Stimulated activated CD4-positive, alpha-beta T cell treated with anti-CD3 and anti-CD28 coated beads, Interleukin-12 subunit alpha, Interleukin-12 subunit beta, amount 100 ng/mL, for 48 hours (primary cell): ENCODE data around the gene LRRC38.
"Not testable (repeated sequence)": the region's sequence is repeated elsewhere in the genome, so short reads cannot be mapped to it uniquely, and the experiment has no call there.

ENCODE experiments used
- DNase-seq, 3 donors: peaks; one replicate each; pipeline ENCODE4 v3.0.0-alpha.2; 2020; ENCODE audit warnings: low read depth in 2 of 3, low spot score in 1 of 3

Gene LRRC38, protein sequence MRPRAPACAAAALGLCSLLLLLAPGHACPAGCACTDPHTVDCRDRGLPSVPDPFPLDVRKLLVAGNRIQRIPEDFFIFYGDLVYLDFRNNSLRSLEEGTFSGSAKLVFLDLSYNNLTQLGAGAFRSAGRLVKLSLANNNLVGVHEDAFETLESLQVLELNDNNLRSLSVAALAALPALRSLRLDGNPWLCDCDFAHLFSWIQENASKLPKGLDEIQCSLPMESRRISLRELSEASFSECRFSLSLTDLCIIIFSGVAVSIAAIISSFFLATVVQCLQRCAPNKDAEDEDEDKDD

GRCh38 chr1:13513895-13514546 is at the start of gene LRRC38:
TSS of gene LRRC38 (minus strand) at chr1:13514003. CDS start at chr1:13513593, 410 bp downstream.
- no peak for DNase-seq

GRCh38 chr1:13562981-13563380 is 49.2 kb upstream of the LRRC38 start:
- DNase-seq = not testable (repeated sequence)

DNA sequence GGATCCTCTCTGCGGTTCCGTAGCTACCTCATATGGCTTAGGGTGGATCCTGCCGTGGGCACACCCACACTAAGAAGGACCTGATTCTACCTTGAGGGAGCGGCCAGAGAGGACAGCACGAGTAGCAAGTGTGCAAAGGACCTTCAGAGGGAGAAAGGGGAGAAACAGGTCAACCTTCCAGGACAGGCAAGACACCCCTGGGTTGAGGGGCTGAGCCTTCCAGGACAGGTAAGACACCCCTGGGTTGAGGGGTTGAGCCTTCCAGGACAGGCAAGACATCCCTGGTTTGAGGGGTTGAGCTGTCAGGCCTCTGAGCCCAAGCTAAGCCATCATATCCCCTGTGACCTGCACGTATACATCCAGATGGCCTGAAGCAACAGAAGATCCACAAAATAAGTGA is 46.7 kb upstream of the LRRC38 start:
- no peak for DNase-seq

- DNase-seq = no peak
Measured at GRCh38 chr1:13556224-13556764, 42.5 kb upstream of the LRRC38 start.

DNA sequence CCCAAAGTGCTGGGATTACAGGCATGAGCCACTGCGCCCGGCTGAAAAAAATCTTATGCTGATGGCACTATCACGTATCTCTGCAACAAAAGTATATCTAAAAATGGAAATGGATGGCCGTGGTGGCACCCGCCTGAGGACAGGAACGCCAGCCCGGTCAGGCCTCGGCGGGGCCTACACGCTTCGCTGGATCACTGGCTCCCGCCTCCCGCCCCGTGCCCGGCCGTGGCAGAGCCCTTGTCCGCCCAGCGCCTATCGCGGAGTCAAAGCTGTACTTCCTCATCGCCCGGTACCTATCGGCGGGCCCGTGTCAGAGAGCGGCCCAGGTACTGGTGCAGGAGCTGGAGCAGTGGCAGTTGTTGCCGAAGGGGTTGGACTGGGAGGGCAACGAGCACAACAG is 41.0 kb upstream of the LRRC38 start:
- DNase-seq = no peak

GRCh38 chr1:13550663-13551062 is 36.9 kb upstream of the LRRC38 start:
- DNase-seq = no peak

DNA sequence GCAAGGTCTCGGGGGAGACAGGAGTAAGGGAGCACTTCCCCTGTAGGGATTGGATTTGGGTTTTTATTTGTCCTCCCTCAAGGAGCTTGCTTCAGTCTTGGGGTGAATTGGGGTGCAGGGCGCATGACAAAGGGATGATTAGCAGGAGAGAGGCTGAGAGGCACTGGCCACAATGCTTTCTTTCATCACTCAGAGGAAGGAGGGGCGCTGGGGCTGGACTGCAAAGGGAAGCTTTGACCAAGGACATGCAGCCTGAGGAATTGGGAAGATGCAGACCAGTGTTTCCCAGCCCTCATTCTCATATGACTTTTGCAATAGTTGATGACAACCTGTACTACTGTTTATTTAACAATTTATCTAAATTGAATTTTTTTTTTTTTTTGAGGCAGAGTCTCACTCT is 35.7 kb upstream of the LRRC38 start:
- DNase-seq = no peak

DNA sequence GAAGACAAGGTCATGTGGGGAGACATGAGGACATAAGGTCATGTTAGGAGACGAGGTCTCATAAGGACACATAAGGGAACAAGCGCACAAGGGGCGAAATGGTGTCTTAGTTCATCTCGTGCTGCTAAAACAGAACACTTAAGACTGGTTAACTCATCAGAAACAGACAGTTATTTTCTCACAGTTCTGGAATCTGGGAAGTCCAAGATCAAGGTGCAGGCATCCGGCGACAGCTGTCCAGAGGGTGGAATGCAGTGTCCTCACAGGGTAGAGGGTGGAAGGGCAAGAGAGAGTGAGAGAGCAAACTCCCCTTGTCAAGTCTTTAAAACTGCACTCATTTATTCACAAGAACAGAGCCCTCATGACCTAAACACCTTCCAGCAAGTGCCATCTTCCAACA is 35.2 kb upstream of the LRRC38 start:
- no peak for DNase-seq

GRCh38 chr1:13548281-13548680 is 34.5 kb upstream of the LRRC38 start:
- DNase-seq = no peak

DNA sequence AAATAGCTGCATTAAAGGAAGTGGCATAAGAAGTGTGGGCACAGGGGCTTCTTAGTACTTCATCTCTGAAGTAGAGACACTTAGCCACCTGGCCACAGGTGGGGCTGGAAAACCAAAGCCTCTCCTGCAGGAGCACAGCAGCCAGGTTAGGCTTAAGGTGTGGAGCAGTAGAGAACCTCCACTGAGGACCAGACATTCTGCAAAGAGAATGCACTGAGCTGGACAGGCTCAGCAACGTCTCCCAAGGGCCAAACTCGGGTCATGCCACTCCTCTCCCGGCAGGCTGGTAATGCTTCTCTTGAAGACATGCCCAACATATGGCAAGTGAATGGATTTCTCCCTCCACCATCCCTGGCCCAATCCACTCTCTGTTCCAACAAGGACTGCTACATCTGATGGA is 33.0 kb upstream of the LRRC38 start:
- DNase-seq = no peak

GRCh38 chr1:13544221-13544556 is 30.4 kb upstream of the LRRC38 start:
- DNase-seq = no peak

- no peak for DNase-seq
Measured at GRCh38 chr1:13543451-13544220, 29.8 kb upstream of the LRRC38 start.

GRCh38 chr1:13541435-13542215 is 27.8 kb upstream of the LRRC38 start:
- no peak for DNase-seq

DNA sequence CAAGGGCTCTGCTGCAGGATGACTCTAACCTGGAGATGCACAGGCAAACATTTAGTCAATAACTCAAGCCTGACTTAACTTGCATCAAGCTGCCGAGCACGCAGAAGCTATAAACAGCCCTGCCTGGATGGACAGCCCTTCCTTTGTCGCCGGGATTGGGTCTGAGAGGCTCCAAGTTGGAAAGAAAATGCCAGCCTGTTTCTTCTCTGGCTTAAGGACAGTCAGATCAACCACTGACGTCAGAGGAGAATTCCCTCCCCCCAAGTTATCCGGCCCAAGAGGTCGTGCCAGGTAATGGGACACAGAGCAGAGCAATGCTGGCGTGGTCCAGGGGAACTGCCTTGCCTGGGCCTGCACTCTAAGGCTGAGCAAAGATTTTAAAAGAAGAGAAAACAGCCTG is 27.1 kb upstream of the LRRC38 start:
- no peak for DNase-seq

GRCh38 chr1:13539683-13540082 is 25.9 kb upstream of the LRRC38 start:
- DNase-seq = no peak

- DNase-seq = no peak
Measured at GRCh38 chr1:13538832-13539231, 25.0 kb upstream of the LRRC38 start.

DNA sequence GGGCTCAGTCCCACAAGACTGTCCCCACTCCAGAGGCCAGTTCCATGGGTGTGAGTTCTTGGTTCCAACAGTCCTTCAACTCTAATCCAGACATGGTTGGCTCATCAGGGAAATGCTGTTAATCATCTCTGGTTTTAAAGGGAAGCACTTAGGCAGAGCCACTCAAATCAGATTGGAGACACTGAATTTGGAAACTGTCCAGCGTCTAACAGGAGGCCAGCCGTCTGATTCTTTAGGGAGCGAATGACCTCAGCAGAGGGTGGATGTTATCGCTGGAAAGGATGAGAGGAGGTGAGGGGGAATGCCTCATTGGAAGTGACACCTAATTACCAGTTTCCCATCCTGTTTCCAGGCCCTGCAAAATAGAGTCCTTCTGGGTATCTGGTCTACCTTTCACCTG is 22.8 kb upstream of the LRRC38 start:
- DNase-seq = no peak

GRCh38 chr1:13535227-13535626 is 21.4 kb upstream of the LRRC38 start:
- DNase-seq = no peak

DNA sequence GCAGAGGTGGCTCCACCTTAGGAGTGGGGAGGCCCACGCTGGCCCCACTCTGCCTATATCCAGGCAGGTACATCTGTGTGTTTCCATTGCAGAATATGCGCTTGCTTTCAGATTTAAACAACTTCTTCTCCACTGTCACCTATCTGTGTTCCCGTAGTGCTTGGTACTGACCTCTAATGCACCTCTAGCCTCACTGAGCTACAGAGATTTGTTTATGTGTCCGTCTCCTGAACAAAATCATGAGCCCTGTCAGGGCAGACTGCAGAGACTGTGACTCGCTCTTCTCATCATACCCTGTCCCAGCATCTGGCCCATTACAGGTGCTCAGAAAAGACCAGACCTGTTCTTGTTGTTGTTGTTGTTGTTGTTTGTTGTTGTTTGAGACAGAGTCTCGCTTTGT is 14.5 kb upstream of the LRRC38 start:
- DNase-seq = no peak

- DNase-seq = no peak
Measured at GRCh38 chr1:13523780-13524477, 10.1 kb upstream of the LRRC38 start.

GRCh38 chr1:13520985-13521384 is 7.2 kb upstream of the LRRC38 start:
- no peak for DNase-seq
